GM19397 (cell line): ENCODE measurements around the gene DSC3.

ENCODE experiments used
- ATAC-seq: cut with Tn5 transposase; IDR thresholded peaks from one replicate; pipeline ENCODE4 v1.9.1; 2021; ENCODE audit warnings: mild to moderate bottlenecking, moderate library complexity; ENCODE audit not compliant: unreplicated experiment

DSC3 gene

DNA sequence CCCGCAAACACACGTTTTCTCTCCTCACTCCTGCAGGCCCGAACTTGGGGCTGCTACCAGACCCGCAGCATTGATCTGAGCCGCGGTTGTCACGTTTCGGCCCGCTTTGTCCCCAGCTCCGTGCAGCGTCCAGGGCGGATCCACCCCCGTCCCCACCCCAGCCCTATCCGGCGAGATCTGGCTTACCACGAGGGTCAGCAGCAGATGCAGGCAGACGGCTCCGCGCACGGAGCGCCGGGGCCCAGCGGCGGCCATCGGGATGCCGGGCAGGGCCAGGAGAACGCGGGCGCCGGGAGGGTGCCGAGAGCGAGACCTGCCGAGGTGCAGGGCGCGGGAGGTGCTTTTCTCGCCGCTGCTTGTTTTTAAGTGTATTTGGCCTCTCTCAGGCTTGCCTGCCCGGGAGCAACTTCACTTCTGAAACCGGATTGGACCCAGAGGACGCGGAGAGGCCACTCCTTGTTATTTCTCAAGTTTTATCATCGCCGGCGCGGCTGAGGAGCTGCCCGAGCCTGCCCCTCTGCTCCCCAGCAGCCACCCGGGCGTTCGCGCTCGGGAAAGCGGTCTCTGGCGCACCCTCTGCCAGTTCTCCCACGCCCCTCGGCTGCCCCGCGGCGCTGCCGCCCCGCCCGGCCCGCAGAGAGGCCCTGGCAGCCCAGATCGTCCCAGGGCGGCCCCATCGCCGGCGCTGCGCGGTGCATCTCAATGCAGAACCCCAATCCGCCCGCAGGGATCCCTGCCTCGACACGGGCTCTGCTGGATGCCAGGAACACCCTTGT is at the start of gene DSC3:
TSS of gene DSC3 (minus strand) at position 337 of the 776 bp plus-strand sequence. CDS start at position 255, 82 bp downstream.
- ATAC-seq: no peak

- no peak for ATAC-seq
These were observed 48.8 kb upstream of the DSC3 start for GRCh38 chr18:31091350-31091749.

DNA sequence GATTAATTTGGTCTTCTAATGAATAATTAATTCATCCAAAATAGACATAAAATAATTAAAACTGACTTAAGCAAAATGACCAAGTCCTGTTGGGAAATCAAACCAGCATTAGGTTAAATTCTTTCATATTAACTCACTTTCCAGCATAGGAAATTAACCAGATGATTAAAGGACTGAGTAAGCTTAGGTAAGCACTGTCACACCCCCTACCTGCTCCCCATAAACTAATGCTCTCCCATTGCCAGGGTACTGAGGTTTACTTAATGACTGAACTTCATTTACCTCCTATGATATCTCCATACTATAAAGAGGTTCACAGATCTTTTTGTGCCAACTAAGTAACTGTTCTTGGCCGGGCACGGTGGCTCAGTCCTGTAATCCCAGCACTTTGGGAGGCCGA is 46.0 kb upstream of the DSC3 start:
- ATAC-seq: no peak

DNA sequence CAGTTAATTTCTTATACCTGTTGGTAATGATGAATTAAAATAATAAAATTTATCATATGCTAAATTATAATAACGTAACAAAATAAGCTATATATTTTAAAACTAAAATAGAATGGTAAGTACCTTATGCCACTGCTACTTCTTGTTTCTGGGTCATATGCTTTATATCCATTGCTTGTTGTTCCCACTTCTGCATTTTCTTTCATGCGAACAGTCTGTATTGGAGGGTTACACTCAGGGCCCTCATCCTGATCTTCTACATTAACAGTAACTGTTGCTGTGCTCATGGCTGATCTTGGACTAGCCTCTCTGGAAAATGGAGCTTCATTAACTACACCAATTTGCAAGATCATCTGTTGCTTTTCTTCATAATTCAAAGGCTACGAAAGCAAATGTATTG is 37.4 kb upstream of the DSC3 start:
- ATAC-seq: no peak

DNA sequence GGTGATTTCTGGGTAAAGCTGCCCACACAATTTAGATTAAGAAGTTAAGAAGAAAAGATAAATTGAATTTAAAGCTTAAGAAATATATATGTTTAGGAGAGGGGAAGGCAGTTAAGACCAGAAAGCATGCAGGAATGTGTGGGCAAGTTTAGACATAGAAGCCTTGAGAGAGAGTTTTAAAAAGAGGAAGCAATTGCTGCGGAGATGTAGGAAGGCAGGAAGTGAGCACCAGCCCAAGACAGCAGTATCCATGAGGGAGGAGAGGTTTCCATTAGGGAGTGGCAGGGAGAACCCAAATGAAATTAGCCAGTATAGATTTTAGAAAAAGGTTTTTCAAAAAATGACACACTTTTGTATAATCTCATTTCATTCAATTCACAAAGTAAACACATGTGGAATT is 35.3 kb upstream of the DSC3 start:
- no peak for ATAC-seq

GRCh38 chr18:31072175-31072574 is 29.6 kb upstream of the DSC3 start:
- ATAC-seq: no peak

DNA sequence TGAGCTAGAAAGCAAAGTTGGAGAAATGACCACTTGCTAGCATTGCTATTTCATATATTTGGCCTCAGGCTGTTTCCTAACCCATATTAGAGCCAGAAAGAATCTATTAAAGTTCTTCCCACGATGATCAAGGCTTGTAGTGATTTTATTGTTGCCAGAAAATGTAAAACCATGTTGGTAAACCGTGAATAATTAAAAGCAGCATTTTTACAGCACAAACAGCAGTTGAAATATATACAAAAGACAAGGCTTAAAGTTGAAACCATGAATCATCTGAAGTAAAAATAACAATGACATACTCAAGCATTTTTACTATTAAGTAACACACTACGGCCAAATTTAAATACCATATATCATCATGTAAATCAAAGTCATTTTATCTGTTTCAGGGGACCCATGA is 27.7 kb upstream of the DSC3 start:
- ATAC-seq: no peak

GRCh38 chr18:31066266-31066665 is 23.7 kb upstream of the DSC3 start:
- ATAC-seq: no peak

DNA sequence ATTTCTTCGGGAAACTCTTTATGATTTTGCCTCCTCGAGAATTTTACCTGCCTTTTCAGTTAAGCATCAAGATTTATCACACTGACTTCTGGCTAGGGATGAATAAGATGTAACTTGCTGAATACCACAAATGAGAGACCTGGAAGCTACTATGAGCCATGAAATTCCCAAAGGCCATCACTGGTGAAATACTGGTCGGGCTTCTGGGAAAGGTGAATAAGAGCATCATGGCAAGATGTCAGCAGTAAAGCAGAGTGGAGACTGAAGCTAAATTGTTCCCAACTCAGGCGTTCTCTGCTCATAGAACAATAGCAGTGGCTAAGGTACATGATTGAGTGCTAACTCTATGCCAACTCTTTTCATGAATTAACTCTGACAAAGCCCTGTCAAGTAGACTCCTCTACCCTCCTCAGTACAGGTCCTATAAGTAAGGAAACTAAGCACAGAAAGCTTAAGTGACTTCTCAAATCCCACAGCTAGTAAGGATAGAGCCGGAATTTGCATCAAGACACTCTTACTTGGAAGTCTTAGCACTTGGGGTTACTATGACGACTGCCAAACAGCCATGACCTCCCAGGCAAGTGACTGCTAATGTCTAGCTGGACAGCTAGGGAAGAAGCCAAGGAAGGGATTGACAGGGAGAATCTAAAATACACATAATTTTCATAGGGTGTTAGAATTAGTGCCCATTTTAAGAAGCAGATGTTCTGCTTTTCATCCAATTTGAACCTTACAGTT is 22.7 kb upstream of the DSC3 start:
- ATAC-seq: no peak

DNA sequence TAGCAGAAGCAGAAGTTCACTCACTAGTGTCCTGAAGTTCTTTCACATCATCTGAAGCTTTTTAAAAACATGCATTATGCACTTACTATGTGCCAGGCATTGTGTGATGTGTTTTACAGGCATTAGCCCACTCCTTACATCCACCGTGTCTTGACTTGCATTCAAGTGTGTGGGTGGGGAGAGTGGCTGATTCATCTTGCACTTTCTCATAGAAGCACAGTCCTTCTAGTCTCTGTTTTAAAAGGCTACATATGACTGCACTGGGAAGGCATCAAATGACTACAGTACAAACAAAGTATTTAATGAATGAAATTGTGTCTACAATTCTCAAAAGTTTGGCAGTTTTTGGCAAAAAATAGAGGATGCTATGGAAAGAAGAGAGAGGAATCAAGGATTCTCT is 21.6 kb upstream of the DSC3 start:
- ATAC-seq: peak; percentile 53

- ATAC-seq: no peak
These were observed 19.4 kb upstream of the DSC3 start for GRCh38 chr18:31061945-31062344.

DNA sequence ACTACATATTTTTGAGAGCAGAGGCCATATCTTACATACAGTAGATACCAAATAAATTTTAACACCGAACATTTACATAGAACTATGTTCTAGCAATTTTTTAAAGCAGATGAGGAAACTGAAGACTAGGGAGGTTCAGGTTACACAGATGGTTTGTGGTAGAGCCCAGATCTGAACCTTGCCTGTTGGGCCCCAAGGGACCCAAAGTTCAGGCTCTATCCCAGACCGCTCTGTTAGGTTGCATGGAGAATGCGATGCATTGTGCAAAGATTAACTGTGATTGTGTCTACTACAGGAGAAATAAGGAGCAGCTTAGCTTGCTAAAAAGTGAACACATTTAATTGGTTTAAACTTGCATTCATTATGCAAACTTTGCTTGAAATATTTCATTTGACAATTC is 16.4 kb upstream of the DSC3 start:
- ATAC-seq: no peak

GRCh38 chr18:31057917-31058316 is 15.4 kb upstream of the DSC3 start:
- ATAC-seq: no peak

GRCh38 chr18:31057051-31057450 is 14.5 kb upstream of the DSC3 start:
- no peak for ATAC-seq

DNA sequence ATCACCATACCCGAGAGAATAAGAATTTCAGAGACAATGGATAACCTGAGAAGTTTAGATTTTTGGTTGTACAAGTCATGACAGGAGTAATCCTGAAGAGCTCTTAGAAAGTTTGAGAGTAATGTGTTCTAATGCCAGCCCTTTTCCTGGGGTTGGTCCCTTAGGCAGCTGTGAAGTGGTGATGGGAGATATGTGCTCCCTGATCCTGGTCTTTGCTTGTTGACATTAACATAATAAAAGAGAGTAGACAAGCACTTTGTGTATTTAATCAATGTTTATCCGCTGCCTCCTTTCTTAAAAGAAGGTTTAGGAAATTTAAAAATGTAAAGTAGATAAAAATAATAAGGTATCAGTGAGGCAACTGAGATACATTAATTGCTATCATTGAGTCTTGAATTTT is 13.8 kb upstream of the DSC3 start:
- no peak for ATAC-seq

GRCh38 chr18:31050635-31051034 is 8.1 kb upstream of the DSC3 start:
- ATAC-seq: no peak

DNA sequence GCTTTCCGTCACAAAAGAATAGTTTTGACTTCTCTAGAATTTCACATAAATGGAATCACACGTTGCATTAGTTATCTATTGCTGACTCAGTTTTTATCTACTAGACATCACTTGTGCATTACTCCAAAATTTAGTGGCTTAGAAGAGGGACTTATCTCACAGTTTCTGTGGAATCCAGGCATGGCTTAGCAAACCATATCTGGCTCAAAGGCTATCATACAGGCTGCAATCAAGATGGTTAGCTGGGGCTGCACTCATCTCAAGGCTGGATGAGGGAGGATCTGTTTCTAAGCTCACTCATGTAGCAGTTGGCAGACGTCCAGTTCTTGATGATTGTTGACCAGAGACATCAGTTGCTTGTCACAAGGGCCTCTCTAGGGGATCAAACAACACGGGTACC is 6.6 kb upstream of the DSC3 start:
- no peak for ATAC-seq

DNA sequence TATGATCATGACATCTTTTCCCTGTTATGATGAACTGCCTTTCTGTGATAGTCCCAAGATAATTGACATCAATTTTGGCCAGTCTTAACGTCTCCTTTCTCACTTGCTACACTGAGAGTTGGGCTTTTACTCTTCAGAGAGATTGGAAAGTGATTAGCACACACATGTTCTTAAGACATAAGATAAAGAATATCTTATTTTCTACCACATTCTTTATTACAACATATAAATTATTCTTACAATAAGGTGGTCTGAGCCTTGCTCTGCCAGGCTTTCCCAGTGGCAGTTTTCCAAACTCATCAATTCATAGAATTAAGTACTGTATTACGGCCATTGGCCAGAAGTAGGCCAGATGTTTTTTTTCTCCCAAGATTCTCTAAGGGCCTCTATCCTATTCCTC is 5.7 kb upstream of the DSC3 start:
- ATAC-seq: no peak

DNA sequence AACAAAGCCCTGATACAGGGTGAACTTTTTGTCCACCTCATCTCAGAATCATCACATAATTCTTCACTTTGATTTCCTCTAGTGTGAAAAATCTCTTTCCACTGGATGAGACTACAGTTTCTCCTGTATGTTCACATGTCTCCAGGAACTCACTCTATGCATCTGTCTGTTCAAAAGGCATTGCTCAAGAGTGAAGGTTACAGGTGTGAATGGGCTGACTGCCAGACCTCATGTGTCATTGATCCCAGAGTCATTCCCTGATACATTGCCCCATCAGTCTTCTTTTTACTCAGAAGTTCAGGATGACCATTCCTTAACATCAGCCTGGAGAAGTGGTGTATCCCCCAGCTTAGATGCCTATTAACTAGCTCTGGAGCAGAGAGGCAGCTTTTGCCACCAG is 4.4 kb upstream of the DSC3 start:
- no peak for ATAC-seq

GRCh38 chr18:31045599-31045998 is 3.1 kb upstream of the DSC3 start:
- ATAC-seq: no peak

DNA sequence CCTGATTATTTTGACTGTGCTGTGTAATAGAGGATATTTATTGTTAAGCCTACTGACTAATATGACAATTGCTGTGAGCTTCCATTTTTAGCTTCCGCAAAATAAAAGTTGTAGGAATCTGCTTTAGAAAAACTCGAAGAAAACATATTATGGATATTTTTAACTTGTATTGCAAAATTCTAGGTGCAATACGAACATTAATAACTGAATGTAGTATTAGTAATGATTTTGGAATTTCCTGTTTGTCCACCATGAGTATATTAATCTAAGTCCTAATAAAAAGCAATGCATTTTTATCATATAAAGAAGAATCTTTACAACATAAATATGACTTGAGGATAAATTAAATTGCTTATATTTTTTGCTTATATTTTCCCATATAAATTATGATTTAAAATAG is 2.4 kb upstream of the DSC3 start:
- ATAC-seq: no peak

DNA sequence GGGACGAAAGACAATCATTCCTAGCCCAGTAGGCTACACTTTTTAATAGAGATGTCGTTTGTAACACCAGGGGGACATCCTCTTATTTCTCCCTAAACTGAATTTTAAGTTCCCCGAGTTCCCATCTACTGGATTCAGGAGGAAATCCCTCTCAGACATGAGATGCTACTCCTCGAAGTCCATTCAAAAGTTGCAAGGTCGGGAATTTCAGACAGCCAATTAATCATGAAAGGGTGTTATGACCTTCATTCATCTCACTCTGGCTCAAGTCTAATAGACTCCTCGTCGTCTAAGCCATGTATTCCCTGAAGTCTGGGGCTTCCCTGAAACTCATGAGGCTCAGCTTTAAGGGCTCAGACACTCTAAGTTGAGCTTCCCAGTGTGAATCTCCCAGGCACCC is 1.2 kb upstream of the DSC3 start:
- ATAC-seq: no peak

GRCh38 chr18:31042084-31042405 is 497 bp downstream of the DSC3 start:
- no peak for ATAC-seq
